22Rv1 (cell line): Measurements from ENCODE around the gene UGT1A6.

Experiments
- H3K27ac ChIP-seq: fragments of 450-650 bp; 2 replicates; pipeline ENCODE4 v1.5.1; 2017
- ZFX ChIP-seq: fragments of 450-650 bp; IDR thresholded peaks from 2 replicates; pipeline ENCODE4 v1.6.1; 2017; ENCODE audit warnings: antibody characterized with exemption, borderline replicate concordance
- TF ChIP-seq, protein P1 (sequence below): fragments of 450-650 bp; IDR thresholded peaks from 2 replicates; pipeline ENCODE4 v1.5.1; 2017; ENCODE audit warnings: mild to moderate bottlenecking

The UGT1A6 gene

DNA sequence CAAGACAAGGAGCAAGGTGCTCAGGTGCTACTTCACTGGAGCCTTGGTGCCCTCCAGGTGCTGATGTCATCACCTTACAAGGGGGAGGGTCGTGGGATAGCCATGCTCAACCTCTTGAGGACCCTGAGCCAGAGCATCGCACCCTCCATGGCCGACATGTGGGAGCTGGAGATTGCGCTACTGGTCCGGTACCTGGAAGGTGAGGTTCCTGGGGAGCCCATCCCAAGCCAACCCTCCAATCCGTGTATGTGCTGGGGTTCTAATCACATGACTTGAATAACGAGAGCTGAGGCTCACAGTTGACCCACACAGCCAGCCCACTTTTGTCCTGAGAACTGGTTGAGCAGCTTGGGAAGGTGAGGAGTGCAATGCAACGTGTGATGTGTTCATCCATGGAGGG, 111.3 kb downstream of the UGT1A6 start:
- TF ChIP-seq, protein P1, sequence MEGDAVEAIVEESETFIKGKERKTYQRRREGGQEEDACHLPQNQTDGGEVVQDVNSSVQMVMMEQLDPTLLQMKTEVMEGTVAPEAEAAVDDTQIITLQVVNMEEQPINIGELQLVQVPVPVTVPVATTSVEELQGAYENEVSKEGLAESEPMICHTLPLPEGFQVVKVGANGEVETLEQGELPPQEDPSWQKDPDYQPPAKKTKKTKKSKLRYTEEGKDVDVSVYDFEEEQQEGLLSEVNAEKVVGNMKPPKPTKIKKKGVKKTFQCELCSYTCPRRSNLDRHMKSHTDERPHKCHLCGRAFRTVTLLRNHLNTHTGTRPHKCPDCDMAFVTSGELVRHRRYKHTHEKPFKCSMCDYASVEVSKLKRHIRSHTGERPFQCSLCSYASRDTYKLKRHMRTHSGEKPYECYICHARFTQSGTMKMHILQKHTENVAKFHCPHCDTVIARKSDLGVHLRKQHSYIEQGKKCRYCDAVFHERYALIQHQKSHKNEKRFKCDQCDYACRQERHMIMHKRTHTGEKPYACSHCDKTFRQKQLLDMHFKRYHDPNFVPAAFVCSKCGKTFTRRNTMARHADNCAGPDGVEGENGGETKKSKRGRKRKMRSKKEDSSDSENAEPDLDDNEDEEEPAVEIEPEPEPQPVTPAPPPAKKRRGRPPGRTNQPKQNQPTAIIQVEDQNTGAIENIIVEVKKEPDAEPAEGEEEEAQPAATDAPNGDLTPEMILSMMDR = no peak
- TF ChIP-seq ZFX = no peak
- no peak overlapping the region for H3K27ac ChIP-seq

DNA sequence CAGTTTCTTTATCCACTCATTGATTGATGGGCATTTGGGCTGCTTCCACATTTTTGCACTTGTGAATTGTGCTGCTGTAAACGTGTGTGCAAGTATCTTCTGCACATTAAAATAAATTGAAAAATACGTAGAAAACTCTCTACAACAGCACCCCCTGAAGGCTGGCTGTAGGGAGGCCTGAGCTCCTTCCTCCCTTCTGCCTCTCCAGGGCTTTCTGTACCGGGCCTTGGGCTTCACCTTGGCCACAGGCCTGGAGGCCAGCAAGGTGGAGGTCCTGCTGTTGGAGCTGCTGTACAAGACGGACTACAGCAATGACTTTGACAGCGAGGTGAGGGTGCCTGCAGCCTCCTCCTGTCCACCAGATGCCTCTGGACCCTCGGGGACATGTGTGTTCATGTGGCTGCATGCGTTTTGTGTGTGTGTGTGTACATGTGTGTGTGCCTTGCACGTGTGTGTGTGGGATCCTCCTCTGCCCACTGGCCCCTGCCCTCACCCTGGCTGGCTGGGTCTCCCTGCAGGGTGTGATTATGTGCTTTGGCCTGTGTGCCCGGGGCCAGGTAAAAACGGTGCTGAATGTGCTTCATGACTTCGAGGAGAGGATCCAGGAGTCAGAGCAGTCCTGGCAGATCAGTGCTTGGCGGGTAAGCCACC, 114.7 kb downstream of the UGT1A6 start:
- TF ChIP-seq, protein P1 = peak; percentile 9; the same call in 1 of the 2 replicates
- TF ChIP-seq ZFX = no peak
- no peak overlapping the region for H3K27ac ChIP-seq

DNA sequence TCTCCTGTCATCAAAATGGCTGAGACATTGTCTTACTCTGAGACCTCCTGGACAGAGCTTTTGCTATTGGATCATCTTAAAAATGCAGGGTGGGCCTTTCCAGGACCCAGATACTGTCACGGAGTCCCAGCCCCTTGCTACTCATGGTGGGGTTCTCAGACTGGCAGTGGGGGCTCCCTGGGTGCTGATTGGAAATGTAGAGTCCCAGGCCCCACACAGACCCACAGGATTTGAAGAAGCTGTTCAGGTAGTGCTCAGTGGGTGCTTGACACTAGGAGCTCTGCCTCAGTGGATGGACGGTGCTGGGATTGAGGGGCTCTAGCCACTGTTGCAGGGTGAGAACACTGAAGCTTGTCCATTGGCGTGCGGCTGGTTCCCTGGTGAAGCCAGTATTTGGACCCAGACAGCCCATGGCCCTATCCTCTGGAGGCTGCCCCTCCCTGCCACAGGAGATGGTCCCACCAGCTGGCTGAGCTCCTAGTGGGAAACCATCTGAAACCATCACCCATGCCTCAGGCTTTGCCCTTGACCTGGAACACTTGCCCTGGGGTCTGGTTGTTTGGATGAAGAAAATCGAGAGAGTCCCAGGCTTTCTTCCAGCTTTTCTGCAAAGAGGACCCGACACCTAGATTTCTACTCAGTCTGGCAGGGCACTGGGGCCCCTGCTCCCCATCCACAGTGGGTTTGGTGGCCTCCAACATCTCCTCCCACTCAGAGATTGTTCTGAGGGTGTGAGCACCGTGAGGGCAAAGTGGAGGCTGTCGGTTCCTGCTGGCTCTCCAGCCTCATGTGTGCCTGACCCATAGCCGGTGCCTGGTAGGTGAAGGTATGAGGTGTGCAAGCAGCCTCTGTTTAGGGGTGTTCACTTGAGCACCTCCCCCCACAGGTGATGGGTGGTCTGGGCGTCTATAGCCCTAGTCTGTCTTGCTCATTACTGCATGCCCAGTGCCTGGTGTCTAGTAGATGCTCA, 115.6 kb downstream of the UGT1A6 start:
- TF ChIP-seq, protein P1 = no peak
- TF ChIP-seq ZFX = no peak
- no peak overlapping the region for H3K27ac ChIP-seq

DNA sequence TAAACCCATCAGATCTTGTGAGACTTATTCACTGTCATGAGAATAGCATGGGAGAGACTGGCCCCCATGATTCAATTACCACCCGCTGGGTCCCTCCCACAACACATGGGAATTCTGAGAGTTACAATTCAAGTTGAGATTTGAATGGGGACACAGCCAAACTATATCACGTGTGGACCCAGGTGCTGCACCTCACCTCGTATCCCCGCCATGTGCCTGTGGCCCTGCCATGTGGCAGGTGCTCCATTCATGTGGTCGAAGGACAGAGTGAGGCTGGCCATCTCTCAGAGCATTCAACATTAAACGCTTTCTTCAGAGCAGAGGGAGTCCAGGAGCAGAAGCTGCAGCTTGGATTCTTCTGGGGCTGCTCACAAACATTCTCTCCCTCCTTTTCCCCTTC, 117.7 kb downstream of the UGT1A6 start:
- TF ChIP-seq, protein P1 = no peak
- TF ChIP-seq ZFX = no peak

DNA sequence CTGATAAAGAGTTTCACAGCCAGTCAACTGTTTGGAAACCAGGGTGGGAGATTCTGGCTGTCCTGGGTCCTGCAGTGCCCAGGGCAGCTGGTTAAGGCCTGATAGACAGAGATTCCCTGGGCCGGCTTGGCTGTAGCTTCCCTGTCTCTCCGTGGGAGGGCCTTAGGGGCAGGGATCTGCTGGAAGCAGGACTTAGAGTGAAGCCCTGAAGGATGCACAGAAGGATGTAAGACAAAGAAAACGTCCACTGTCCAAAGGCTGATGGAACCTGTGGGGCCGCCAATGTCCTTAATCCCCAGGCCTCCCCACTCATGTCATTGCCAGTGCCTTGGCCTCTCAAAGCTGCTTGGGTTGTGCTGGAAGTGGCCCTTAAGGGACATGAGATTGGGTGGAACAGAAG, 118.4 kb downstream of the UGT1A6 start:
- TF ChIP-seq, protein P1 = no peak
- no peak for TF ChIP-seq ZFX

More for the DNA sequence above, 117.7 kb downstream of the UGT1A6 start:
- no peak overlapping the region for H3K27ac ChIP-seq

DNA sequence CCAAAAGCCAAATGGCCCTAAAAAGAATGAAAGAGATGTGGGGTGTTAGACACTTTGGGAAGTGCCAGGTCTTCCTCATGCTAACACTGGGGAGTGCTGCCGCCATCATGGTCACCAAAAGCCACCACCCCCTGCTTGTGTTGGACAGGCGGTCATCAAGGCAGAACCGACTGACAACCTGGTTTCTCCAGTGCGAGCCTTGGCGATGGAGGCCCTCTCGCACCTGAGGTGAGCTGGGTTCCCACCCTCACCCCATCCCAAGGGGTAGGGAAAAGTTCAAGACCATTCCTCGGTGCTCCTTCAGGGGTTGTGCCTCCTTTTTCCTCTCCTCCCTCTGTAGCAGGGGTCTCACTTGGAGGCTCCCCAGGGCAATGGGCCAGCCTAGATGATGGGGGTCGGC, 119.0 kb downstream of the UGT1A6 start:
- H3K27ac ChIP-seq = no peak overlapping the region
- TF ChIP-seq, protein P1 = no peak

More for the DNA sequence above, 118.4 kb downstream of the UGT1A6 start:
- no peak overlapping the region for H3K27ac ChIP-seq
